ENCODE data around the gene TIMM8A.
"Not testable (repeated sequence)": the region's sequence is repeated elsewhere in the genome, so short reads cannot be mapped to it uniquely, and the experiment has no call there.

Gene TIMM8A

DNA sequence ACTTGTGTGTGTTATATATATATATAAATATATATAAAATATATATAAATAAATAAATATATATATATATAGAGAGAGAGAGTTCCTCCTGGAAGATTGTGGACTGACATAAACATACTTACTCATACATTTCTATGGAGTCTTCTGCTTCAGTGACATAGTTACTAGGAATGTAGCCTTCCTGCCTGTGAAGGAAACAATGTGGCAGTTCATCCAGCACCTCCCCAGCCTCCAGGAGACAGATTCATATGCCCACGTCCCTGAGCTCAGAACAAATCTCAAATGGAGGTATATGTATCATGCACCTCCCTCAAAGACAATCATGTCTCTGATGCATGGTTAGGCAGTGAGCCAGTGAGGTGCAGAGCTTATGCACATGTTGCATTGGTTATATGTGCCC lies 11.4 kb upstream of the TIMM8A start:
- no peak for DNase-seq (ENCODE audit: low read depth in 3 of 3)

DNA sequence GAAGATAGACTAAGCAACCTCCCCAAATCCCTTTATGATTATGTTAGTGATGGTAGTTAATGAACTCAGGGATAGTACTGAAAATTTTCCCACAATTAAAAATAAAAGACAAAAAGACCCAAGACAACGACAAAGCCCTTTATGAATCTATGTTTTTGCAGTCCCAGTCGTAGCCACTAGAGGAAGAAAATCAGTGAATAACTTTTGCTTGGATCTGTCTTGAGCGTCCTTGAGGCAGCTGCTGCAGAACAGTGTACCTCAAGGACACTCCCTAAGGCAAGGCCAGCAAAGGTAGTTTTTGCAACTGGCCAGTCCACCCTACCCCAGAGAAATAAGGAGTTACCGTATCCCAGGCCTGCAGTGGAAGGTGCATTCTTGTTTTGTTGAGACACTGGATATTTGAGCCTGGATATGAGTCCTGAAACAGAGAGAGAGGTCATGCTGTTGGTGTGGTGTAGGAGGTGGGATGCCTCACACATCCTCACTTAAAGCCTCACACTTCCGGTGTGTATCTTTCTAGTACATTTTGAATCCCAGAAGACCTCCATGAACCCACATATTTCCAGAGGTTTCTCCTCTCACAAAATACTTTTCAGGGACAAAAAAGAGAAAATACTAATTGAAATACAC lies 8.7 kb upstream of the TIMM8A start:
- DNase-seq (ENCODE audit: low read depth in 3 of 3), result no peak

DNA sequence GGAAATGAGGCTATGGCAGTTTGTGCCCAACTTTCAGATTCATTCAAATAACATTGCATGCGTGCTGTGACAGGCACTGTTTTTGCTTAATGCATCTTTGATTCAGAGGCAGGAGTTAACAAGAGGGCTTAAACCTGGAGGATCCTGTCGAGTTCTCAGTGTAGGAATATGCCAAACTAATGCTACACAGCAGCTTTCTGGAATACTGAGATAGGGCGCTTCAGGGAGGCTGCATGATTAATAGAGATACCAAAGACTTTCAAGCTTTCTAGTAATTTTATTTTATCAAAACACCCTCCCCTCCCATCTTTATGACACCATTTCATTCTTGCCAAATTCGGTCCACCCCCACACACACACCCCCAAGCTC lies 636 bp upstream of the TIMM8A start:
- DNase-seq (ENCODE audit: low read depth in 3 of 3), result no peak

DNA sequence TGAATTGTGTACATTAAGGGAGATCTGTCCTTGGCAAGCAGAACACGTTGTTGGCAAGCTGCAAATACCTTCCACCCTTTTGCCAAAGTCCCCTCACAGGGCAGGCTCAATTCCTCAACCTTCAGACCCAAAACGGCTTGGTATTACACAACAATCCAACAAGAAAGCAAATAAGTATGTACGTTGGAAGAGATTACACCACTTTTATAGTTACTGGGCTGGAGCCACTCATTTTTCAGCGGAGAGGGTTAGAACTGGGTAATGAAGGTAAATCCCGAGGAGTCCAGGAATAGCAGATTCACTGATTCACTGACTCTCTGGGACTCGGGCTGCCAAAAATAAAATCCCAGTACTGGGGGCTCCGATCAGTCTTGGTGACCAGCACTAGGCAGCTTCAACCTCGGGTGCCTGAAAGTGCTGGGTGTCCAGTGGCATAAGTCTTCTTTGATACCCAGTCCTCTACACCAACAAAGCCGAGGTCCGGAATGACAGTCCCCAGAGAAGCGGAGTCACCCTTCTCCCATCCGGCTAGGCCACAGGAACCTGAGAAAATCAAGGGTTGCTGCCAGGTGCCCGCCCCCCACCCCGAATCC lies 587 bp downstream of the TIMM8A start:
- no peak for DNase-seq (ENCODE audit: low read depth in 3 of 3)

DNA sequence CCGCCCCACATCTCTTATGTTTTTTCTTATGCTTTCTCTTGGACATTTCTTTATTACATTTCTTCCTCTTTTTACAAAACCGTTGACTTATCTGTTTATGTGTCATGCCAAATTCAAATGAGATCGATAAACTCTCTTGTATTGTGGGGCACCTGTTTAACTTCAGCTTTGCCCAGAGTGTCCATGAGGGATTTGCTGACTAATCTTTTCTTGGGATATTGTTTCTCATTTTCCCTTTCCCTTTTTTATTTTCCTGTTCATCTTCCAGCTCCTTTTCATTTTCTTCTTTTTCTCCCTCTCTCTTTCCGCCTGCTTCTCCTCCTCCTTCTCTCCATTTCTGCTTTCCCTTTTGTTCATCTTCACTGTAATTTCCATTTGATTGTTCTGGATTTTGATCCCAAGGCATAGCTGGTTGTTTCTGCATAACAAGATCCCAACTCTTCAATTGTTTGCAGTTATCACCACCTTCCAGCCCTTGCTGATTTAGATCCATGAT lies 10.7 kb downstream of the TIMM8A start:
- no peak for DNase-seq (ENCODE audit: low read depth in 3 of 3)

DNA sequence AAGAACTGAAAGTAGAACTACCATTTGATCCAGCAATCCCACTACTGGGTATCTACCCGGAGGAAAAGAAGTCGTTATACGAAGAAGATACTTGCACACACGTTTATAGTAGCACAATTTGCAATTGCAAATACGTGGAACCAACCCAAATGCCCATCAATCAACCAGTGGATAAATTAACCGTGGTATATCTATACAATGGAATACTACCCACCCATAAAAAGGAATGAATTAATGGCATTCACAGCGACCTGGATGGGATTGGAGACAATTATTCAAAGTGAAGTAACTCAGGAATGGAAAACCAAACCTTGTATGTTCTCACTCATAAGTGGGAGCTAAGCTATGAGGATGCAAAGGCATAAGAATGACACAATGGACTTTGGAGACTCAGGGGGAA lies 14.2 kb downstream of the TIMM8A start:
- DNase-seq (ENCODE audit: low read depth in 3 of 3), result not testable (repeated sequence)

DNA sequence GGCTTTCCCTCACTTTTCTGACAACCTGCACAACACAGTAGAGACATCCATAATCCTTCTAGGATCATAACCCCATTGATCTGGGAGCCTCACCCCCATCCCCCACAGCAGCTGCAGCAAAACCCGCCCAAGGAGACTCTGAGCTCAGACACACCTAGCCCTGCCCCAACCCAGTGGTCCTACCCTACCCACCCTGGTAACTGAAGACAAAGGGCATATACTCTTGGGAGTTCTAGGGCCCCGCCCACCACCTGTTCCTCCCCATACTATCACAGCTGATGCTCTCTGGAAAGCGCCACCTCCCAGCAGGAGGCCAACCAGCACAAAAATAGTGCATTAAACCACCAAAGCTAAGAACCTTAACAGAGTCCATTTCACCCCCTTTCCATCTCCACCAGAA lies 21.9 kb downstream of the TIMM8A start:
- DNase-seq (ENCODE audit: low read depth in 3 of 3), result not testable (repeated sequence)

DNA sequence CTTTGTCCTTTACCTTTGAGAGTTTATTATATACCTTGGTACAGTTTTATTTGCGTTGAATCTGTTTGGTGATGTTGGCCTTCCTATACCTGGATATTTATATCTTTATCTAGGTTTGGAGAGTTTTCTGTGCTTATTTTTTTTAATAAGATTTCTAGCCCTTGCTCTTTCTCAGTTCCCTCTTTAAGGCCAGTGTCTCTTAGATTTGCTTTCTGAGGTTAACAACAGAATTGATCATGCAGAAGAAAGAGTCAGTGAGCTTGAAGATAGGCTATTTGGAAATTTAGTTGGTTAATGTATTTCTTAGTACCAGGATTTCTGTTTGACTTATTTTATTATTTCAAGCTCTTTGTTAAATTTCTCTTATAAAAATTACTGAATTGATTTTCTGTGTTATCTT lies 44.8 kb downstream of the TIMM8A start:
- DNase-seq (ENCODE audit: low read depth in 3 of 3), result no peak
